A549 treated with GW870086 at 1 μM for 4 hours (cell line): ENCODE data around the gene ZDHHC12. TPM values are rescaled to one million over a fixed set of nuclear protein-coding genes. Genes with fewer than 3 reads are reported as not detected.

Experiments used
- total RNA-seq: library from RNA; stranded (reverse); fragments of 200-300 nt; extraction: Qiagen RNA extraction; gene quantifications from 5 replicates; pipeline ENCODE4 v1.2.3, GENCODE V29; 2022; ENCODE audit warnings: low read depth

The ZDHHC12 gene, protein sequence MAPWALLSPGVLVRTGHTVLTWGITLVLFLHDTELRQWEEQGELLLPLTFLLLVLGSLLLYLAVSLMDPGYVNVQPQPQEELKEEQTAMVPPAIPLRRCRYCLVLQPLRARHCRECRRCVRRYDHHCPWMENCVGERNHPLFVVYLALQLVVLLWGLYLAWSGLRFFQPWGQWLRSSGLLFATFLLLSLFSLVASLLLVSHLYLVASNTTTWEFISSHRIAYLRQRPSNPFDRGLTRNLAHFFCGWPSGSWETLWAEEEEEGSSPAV
- total RNA-seq: 71.9 to 93.4 TPM (median 92.8 TPM) in 5 replicates

DNA sequence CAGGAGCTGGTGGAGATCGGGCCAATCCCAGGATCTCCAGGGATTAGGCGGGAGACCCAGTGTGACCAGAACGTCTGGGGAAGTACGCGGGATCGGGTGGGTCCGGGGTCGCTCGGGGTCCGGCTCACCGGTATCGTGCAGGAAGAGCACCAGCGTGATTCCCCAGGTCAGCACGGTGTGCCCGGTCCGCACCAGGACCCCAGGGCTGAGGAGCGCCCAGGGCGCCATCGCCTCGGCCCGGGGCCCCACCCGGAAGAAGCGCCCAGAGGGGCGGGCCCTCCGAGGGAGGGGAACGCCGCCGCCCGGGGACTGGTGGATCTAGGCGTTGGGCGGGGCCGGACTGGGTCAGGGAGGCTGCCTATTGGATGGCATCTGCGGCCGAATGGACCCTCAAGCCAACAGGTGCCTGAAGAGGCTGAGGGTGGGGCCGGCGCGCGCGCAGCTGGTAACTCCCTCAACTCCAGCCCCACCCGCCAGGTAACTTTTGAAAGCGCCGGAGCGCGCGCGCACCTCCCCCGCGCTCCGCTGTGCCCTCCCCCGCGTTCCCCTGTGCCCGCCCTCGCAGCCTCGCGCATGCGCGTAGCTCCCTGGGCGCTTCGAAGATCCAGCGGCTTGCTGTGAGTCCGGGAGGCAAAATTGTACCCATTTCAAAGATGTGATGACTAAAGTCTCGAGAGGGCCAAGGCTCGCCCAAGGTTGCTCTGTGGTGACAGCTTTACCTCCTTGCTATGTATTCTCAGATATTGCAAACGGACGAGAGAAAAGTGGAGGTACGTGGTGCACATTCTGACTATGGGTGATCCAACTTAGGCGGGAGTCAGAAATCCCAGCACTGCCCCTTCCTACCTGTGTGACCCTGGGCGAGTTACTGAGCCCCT lies at the start of gene ZDHHC12:
ZDHHC12 (minus strand) TSS at position 262 of the 878 bp plus-strand sequence; CDS start at position 228, 34 bp downstream.

DNA sequence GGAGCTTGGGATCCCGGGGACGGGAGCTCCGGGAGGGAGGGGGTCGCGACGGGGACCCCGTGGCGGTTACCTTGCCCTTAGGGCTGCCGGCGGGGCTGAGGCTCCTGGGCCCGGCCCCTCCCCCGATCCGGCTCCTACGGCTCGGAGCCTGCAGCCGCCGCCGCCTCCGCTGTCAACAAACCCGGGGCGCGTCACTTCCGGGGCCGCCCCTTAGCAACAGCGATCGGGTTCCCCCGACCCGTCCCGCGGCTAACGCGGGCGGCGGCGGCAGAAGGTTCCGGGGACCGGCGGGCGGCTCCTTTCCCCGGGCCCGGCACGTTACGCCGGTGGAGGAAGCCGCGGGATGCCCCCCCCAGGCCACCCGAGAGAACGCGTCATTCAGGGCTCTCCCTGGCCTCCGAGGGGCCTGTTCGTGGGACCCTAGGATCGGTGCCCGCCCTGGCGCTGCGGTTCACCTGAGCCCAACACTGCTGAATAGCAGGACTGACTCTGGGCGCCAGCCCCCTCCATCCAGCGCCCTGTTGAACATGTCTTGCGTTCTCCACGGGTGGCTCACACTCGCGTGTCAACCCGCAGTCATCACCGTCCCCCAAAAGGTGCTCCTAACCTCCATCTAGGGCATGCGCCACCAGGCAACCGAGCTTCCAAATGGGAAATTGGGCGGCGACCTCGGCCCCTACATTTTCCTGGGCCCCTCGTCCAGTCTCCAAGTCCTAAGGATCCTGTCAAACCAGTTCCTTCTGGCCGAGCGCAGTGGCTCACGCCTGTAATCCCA lies 48.0 kb upstream of the ZDHHC12 start, which contains the start of gene ZER1:
ZER1 (minus strand) TSS at position 183 of the 775 bp plus-strand sequence. CDS start 16,362 bp downstream, outside the sequence.

DNA sequence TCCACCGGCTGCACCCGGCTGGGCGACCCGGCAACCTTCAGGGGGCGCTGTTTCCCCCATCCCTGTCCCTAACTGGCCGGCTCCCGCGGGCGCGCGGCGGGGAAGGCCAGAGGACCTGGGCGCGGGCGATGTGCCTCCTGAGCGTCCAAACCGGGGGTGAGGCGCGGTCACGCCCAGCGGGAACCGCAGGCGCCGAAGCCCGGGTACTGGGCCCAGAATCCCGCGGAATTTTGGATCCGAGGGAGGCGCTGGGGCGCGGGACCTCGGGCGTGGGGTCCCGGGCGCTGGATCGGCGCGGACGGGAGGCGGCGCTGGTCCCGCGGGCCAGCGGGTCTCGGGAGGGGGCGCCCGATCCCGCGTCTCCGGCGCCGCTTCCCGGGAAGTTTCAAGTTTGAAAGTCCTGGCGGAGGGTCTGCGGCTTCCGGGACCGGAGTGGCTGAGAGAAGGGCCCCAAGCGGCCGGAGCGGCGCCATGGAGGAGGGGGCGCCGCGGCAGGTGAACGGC lies 21.4 kb downstream of the ZDHHC12 start, which contains the start of gene PKN3:
PKN3 (plus strand) TSS at position 59 of the 504 bp plus-strand sequence; CDS start at position 472, 413 bp downstream.

DNA sequence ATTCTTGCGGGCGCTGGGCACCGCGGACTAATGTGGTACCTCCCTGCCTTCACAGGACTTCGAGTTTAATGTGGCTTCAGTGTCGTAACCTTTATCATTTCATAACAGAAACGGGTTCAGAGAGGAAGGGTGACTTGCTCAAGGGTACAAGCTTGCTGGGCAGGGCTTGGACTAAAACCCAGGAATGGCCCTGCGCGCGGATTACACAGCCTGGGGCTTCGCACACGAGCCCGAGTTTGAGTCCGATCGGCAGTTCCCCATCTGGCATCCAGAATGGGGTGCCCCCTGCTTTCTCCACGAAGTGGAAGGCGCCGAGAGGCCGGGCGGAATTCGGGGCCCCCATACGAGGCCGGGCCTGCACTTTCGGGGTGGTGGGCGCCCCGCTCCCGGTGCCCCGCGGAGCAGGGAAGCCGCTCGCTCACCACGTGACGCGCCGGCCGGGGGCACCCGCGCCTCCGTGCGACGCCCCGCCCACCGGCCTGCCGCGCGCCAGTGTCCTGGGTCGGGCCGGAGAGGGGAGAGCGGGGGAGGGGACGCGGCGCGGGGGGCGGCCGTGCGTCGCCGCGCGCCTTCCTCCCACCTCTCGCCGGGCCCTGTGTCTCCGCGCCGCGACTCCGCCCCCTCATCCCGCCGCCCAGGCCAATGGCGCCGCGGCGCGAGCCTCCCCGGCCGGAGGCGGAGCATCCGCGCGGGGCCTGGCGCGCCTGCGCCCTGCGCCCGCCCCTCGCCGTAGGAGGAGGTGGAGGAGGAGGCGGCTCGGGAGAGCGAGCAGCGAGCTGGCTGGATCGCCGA lies 35.2 kb downstream of the ZDHHC12 start, which contains the start of gene SET:
SET (plus strand) TSS at position 722 of the 792 bp plus-strand sequence. CDS start 361 bp downstream, outside the sequence.

Other genes with a start within 250 kb of the ZDHHC12 start
- gene GLE1, start 219.4 kb downstream of the ZDHHC12 start, total RNA-seq: 26.8 to 30.6 TPM (median 28.7 TPM) in 5 replicates
- 143 to 151 TPM (median 149 TPM) in 5 replicates for gene SPTAN1, start 171.5 kb downstream of the ZDHHC12 start, total RNA-seq
- 98.2 to 144 TPM (median 134 TPM) in 5 replicates for gene DYNC2I2, start 67.3 kb downstream of the ZDHHC12 start, total RNA-seq
- gene SET, start 34.9 kb downstream of the ZDHHC12 start, total RNA-seq: 403 to 440 TPM (median 413 TPM) in 5 replicates
- 13.4 to 17.1 TPM (median 14.7 TPM) in 5 replicates for gene PKN3, start 21.6 kb downstream of the ZDHHC12 start, total RNA-seq
- gene ZER1, start 47.8 kb upstream of the ZDHHC12 start, total RNA-seq: 11.4 to 16.4 TPM (median 15.2 TPM) in 5 replicates
- gene TBC1D13, start 63.1 kb upstream of the ZDHHC12 start, total RNA-seq: 17.8 to 20.8 TPM (median 19.9 TPM) in 5 replicates
- gene ENDOG, start 94.4 kb upstream of the ZDHHC12 start, total RNA-seq: 18.0 to 35.4 TPM (median 30.6 TPM) in 5 replicates
- gene SPOUT1, start 105.7 kb upstream of the ZDHHC12 start, total RNA-seq: 18.2 to 48.5 TPM (median 40.7 TPM) in 5 replicates
- 9.6 to 12.9 TPM (median 11.2 TPM) in 5 replicates for gene KYAT1, start 157.8 kb upstream of the ZDHHC12 start, total RNA-seq
- gene LRRC8A, start 158.0 kb upstream of the ZDHHC12 start, total RNA-seq: 78.7 to 100 TPM (median 97.4 TPM) in 5 replicates
- 0.48 TPM in 1 of 5 replicates, not detected in the others for gene PHYHD1, start 196.9 kb upstream of the ZDHHC12 start, total RNA-seq
- 33.4 to 41.3 TPM (median 36.7 TPM) in 5 replicates for gene DOLK, start 223.5 kb upstream of the ZDHHC12 start, total RNA-seq
- 37.0 to 45.2 TPM (median 38.9 TPM) in 5 replicates for gene NUP188, start 223.6 kb upstream of the ZDHHC12 start, total RNA-seq